Testis (tissue), 2 donors: ENCODE measurements around the gene SIL1.

Experiments
- POLR2A ChIP-seq: fragments of 450-650 bp; IDR thresholded peaks from one replicate; pipeline ENCODE4 v1.6.1; 2017; ENCODE audit warnings: antibody characterized with exemption, mild to moderate bottlenecking, moderate library complexity
- TF ChIP-seq, protein P1 (sequence below), 3 experiments: fragments of 450-650 bp in 2 of 3; fragments of 200-600 bp in 1 of 3; sonication (generic) in 1 of 3; IDR thresholded peaks; one replicate each; pipeline ENCODE4 v1.5.1; 2016 to 2019; ENCODE audit warnings: antibody characterized with exemption in 3 of 3, mild to moderate bottlenecking in 2 of 3, moderate library complexity in 1 of 3

DNA sequence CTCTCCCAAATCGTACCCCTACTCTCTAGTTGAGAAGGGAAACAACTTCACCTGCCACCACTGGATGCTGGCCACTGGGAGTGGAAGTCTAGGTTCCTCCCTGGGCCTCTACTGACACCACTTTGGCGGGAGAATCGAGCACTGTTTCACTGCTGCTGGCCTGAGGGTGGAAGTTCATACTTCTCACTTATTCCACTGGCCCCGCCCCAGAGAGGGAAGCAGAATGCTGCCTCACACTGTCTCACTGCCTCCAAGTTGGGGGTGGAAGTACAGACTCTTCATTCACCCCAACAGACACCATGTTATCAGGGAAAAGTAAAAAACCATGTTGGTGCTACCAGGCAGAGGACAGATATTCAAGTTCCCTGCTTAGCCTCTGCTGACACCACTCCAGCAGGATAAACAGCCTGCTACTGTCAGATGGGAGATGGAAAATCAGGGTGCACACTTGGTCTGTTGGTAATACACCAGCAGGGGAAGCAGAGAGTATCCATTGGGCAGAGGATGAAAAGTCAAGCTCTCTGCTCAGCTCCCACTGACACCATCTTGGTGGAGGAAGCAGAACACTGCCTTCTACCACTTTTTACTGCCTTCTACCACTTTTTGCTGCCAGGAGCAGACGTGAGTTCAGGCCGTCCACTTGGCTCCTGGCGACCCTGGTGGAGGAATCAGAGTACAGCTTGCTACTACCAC lies 159.4 kb downstream of the SIL1 start:
- TF ChIP-seq, protein P1, sequence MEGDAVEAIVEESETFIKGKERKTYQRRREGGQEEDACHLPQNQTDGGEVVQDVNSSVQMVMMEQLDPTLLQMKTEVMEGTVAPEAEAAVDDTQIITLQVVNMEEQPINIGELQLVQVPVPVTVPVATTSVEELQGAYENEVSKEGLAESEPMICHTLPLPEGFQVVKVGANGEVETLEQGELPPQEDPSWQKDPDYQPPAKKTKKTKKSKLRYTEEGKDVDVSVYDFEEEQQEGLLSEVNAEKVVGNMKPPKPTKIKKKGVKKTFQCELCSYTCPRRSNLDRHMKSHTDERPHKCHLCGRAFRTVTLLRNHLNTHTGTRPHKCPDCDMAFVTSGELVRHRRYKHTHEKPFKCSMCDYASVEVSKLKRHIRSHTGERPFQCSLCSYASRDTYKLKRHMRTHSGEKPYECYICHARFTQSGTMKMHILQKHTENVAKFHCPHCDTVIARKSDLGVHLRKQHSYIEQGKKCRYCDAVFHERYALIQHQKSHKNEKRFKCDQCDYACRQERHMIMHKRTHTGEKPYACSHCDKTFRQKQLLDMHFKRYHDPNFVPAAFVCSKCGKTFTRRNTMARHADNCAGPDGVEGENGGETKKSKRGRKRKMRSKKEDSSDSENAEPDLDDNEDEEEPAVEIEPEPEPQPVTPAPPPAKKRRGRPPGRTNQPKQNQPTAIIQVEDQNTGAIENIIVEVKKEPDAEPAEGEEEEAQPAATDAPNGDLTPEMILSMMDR (IDR thresholded peaks at IDR 0.05) = no peak
- TF ChIP-seq POLR2A = no peak
